HG03135 (cell line): ENCODE results near the gene STYXL2.

Experiments used
- ATAC-seq: cut with Tn5 transposase; IDR thresholded peaks from one replicate; pipeline ENCODE4 v1.9.1; 2021; ENCODE audit warnings: mild to moderate bottlenecking, moderate library complexity; ENCODE audit not compliant: unreplicated experiment

Gene STYXL2

DNA sequence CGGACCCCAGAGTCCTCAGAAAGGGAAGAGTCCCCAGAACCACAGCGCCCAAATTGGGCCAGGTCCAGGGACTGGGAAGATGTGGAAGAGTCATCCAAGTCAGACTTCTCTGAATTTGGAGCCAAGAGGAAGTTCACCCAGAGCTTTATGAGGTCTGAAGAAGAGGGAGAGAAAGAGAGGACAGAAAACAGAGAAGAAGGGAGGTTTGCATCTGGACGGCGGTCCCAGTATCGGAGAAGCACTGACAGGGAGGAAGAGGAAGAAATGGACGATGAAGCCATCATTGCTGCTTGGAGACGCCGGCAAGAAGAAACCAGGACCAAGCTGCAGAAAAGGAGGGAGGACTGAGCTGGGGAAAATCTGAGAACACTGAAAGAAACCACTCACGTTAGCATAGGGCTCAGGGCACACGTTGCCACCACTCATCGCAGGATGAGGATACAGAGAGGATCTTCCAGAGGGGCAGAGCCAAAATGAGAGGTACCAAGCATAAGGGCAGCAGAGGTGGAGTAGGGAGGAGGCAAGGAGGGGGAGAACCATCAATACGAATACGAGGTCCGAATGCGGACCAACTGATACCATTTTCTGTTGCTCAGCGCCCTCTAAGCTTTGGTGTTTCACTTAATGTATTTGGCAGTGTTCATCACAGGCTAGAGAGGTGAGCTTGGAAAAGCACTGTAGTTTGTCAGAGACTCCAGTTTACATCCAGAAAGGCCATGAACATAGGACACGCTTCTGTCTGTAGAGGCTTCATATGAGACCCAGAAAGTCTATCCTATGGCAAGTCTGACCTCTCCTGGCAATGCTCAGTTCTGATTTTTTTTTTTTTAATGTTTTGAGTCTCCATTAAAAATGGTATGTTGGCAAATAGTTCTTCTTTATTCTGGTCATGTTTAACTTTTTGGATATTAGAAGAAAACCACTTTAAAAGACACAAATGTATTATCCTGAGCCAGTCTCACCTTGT, 34.7 kb downstream of the STYXL2 start:
- ATAC-seq: no peak

DNA sequence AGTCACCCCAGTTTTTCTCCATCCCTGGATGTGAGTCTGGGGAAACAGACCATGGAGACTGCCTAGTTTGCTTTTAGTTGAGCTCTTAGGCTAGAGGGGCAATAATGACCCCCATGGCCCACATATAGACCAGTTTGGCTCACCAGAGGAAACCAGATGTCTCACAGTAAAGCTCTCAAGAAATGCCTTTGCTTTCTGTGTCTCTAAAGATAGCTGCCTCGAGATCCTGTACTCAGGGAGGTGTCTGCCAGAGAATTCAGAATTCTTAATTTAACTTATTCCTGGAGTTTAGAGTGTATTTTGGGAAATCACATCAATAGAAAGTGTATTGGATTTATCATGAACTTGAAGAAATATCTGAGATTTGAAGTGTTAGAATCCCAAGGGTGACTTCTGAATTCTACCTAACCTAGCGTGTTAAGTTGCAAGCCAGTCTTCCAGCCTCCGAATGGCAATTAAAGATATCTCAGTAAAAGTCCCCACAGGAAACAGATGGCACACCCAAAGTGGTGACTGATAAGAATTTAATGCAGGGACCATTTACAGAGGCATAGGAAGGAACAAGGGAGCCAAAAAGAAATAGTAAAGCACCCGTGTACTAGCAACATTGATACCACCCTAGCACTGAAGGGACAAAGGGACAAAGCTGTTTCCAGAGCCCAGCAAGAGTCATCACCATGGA, 37.1 kb downstream of the STYXL2 start:
- no peak for ATAC-seq

DNA sequence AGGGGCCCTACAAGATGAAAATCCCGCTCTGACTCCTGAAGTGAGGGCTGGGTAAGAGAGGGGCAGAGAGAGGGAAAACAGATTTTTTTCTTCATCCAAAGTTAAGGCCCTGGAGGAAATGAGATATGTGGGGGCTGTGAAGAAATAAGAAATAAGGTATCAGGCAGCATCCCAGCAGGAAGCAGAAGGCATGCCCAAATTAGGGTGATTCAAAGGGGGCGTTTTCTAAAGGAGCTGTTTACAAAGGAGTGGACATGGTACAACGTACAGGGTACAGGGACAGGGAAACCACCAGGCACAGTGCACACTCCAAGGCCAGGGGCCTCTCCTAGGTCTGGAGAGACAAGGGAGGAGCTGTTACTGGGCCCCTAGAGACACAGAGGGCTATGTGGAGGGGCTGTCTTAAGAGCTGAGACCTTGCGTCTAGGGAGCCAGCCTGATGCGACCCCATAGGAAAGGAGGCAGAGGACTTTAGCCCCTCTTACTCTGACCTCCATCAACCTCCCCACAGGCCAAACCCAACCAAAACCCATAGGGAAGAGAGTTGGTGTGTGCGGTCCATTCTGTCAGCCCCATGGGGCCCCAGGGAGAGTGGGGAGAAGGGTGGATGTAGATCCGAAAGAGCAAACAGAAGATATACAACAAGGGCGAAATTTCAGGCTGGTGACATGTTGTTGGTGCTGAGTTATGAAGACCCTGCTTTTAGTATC, 38.6 kb downstream of the STYXL2 start:
- ATAC-seq: no peak

DNA sequence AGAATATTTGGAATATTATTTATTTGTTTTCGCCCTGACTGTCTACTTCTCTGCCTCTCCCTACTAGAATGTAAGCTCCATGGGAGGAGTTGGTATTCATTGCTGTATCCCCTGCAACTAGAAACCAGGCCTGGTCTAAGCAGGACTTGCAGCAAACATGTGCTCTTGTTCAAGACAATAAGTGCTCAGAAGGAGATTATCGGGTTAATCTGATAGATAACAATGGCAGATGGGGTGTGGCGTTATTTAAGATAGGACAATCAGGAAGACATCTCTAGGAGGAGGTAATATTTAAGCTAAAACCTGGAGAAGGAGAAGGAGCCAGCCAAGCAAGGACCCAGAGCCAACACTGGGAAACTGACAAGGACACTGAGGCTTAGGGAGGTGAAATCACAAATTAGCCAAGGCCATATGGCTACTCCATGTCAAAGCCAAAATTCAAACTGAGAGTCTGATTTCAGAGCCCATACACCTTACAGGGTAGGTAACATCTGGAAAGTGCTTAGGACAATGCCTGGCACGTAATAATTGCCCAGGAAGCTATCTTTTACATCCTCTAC, 41.5 kb downstream of the STYXL2 start:
- no peak for ATAC-seq

DNA sequence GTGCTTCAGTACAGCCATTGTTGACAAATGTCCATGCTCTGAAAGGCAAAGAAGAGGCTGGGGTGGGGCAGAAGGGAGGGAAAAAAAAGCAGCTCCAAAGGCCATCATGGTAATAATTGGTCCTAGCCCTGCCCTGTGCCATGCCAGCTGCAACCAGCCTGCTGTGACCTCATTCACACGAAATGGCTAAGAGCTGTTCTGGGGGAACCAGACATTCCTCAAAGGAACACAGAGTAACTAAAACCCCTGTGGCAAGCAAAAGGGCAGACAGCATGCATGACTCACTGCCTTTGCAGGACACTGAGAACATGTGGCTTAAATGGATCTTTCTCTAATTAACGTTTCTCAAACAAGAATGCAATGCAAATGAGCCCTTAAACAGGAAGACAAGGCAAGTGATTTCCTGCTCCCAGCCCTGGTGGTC, 42.3 kb downstream of the STYXL2 start:
- ATAC-seq: no peak

DNA sequence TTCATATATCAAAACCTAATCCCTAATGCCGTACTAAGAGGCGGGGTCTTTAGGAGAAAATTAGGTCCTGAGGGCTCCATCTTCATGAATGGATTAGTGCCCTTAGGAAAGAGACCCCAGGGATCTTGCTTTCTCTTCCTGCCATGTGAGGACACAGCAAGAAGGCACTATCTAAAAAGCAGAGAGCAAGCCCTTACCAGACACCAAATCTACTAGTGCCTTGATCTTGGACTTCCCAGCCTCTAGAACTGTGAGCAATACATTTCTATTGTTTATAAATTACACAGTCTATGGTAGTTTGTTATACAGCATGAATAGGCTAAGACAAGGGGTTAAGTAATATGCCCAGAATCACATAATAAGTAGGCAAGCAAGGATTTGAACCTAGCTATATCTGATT, 42.9 kb downstream of the STYXL2 start:
- no peak for ATAC-seq

DNA sequence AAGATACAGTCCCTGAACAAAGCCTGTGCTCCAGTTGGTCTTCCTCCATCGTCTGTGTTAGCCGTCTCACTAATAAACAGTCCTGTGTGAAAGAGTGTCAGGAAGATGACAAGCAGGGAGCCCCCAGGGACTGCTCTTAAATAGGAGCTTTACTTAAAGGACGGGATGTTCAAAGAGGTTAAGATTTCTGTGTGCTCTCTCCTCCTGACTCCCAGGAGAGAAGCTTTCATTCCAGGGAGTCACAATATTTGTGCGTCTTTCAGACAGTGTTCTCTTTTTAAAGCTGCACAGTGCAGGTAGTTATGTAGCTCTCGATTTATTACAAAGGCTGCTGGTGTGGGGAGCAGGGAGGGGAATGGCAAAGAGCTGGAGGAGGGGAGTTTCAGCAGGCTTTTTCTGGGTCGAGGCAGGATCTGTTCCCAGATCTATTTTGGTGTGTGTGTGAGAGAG, 43.5 kb downstream of the STYXL2 start:
- no peak for ATAC-seq

DNA sequence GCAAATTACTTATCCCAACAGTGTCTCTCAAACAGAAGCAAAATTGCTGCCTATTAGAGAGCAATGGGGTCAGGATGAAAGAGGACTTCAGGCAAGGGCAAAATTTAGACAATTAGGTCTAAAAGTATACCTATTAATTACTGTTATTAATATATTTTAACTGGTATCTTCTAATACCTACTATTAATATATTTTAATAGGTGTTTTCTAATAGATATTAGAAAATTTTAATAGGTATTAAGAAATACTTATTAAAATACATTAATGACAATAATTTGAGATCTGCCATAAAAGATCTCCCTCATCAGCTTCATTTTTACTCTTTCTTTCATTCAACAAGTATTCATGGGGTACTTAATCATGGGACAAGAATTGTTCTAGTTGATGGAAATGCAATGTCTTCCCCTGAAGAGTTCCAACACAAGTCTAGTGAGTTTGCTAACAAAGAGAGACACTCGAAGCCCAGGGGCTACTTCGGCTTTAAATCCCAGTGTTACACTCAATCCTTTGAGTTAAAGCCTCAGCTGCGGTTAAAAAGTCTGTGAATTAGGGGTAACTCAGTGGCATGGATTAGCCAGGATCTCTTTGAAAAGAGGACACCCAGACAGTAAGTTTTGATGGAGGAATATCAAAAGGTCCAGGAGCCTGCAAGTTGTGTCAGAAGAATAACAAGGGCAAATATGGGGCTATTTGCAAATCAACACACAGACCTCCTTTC, 44.1 kb downstream of the STYXL2 start:
- no peak for ATAC-seq

DNA sequence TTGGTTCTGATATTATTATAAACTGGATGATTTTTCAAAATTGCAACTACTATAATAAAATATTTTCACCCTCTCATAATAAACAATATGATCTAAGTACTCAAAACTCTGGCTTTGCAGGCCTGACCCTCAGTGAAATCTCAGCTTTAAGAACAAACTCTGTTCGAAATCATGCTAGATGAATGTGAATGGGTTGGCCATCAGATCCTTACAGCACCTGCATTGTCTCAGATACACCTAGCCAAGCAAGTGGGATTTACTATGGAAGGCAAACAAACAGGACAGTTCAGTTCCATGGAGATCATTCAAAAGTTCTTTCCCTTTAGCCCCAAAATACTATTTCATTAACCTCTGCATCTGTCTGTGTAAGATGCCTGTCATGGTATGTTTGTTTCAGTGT, 44.8 kb downstream of the STYXL2 start:
- ATAC-seq: no peak

DNA sequence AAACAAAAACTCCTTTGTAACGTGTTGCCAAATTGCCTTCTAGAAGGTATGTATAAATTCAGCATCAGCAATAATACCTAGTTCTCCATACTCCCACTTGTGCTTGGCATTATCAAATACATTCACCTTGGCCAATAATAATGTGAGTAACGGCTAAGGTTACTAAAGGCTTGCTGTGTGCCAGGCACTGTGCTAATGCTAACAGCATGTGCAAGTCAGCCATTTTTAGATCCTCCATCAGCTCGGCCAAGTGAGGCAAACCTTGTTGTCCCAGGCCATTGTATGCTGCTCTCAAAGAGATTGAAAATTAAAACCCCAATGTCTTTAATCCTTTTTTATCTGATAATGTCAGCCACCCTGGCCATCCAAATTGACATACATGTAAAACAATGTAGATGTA, 48.1 kb downstream of the STYXL2 start:
- ATAC-seq: no peak
